Left lung (tissue), 10 donors: ENCODE measurements around the gene TCF12. TPM values are rescaled to one million over a fixed set of nuclear protein-coding genes. Genes with fewer than 3 reads are reported as not detected.

Experiments used
- ATAC-seq: fragments of 200-7000 bp; cut with Tn5 transposase; one replicate; pipeline ENCODE4 v1.9.1; 2020; ENCODE audit warnings: moderate library complexity
- DNase-seq, 4 donors: peaks; one replicate each; pipeline ENCODE4 v3.0.0-alpha.2; 2013 to 2020
- H3K27ac ChIP-seq, 2 donors: fragments of 200-600 bp; sonication (generic) in 1 of 2; one replicate each; pipeline versions ENCODE4 v1.5.0 to v1.8.0; 2020 to 2021
- H3K27me3 ChIP-seq, 2 donors: fragments of 200-600 bp; sonication (generic) in 1 of 2; one replicate each; pipeline versions ENCODE4 v1.5.0 to v1.8.0; 2020 to 2021
- H3K36me3 ChIP-seq, 2 donors: fragments of 200-600 bp; sonication (generic) in 1 of 2; one replicate each; pipeline versions ENCODE4 v1.5.0 to v1.8.0; 2020 to 2021
- H3K4me1 ChIP-seq, 2 donors: fragments of 200-600 bp; one replicate each; pipeline ENCODE4 v1.8.0; 2021
- H3K4me3 ChIP-seq, 2 donors: fragments of 200-600 bp; sonication (generic) in 1 of 2; one replicate each; pipeline versions ENCODE4 v1.5.0 to v1.8.0; 2020 to 2021; ENCODE audit warnings: mild to moderate bottlenecking in 1 of 2
- H3K9me3 ChIP-seq, 2 donors: fragments of 200-600 bp; sonication (generic) in 1 of 2; one replicate each; pipeline versions ENCODE4 v1.5.0 to v1.8.0; 2020 to 2021
- CTCF ChIP-seq, 2 donors: fragments of 200-600 bp; sonication (generic) in 1 of 2; IDR thresholded peaks; one replicate each; pipeline versions ENCODE4 v1.5.0 to v1.8.0; 2021; ENCODE audit warnings: antibody characterized with exemption in 2 of 2
- intact Hi-C, 2 donors: fragments of 100-400 bp; cut with DNase I; formaldehyde crosslinking; loops; one replicate each; pipeline versions ENCODE4 v1.11.2 to v1.14.2; 2022
- polyA plus RNA-seq, 6 donors: library from polyadenylated mRNA; unstranded; fragments of 120-200 nt; gene quantifications; one replicate each; pipeline ENCODE4 v1.2.1, GENCODE V29; 2013; ENCODE audit not compliant: insufficient read length in 6 of 6
- total RNA-seq, 2 donors: library from RNA; stranded (reverse); fragmentation: NEBNext Ultra II Directional; extraction: Animal tissue kit (Norgen Biotek cat#: 25700); gene quantifications; one replicate each; pipeline ENCODE4 v1.2.1, GENCODE V29; 2021
- donor health status: DM: no; HTN: yes; CAD: no.
- donor health status: DM: no; HTN: no; CAD: no.

TCF12 gene
- total and polyA plus RNA-seq, 8 donors, result 106 to 148 (median 130) TPM

DNA sequence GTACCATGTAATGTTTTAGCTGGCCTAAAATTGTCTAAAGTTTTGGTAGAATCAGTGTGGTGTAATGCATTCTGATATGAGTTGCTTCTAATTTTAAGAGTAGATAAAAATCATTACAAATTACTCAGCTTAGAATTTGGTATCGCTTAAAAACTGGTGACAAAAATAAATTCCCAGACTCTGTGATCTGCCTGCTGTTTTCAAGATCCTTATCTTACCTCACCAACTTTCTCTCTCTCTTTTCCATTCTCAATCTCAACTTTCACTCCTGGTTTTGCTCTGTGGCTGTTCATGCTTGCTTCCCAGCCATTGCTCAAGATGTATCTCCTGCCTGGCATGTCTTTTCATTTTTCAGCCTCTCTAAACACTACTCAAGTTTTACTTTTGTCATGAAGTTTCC is 45.7 kb downstream of the TCF12 start:
- no peaks in the 10 kb centered on the region for H3K36me3 ChIP-seq
- H3K4me3 ChIP-seq, result no peak overlapping the region
- ATAC-seq, result peak; percentile 44
- intact Hi-C loops, result no loop called here
- no peaks in the 10 kb centered on the region for H3K9me3 ChIP-seq
- peaks cover 10 to 28% of the 10 kb centered on the region in 2 donors for H3K4me1 ChIP-seq
- no peak for DNase-seq
- no peak for TF ChIP-seq CTCF (IDR thresholded peaks at IDR 0.05)
- no peak overlapping the region for H3K27ac ChIP-seq
- H3K27me3 ChIP-seq, result no peaks in the 10 kb centered on the region

DNA sequence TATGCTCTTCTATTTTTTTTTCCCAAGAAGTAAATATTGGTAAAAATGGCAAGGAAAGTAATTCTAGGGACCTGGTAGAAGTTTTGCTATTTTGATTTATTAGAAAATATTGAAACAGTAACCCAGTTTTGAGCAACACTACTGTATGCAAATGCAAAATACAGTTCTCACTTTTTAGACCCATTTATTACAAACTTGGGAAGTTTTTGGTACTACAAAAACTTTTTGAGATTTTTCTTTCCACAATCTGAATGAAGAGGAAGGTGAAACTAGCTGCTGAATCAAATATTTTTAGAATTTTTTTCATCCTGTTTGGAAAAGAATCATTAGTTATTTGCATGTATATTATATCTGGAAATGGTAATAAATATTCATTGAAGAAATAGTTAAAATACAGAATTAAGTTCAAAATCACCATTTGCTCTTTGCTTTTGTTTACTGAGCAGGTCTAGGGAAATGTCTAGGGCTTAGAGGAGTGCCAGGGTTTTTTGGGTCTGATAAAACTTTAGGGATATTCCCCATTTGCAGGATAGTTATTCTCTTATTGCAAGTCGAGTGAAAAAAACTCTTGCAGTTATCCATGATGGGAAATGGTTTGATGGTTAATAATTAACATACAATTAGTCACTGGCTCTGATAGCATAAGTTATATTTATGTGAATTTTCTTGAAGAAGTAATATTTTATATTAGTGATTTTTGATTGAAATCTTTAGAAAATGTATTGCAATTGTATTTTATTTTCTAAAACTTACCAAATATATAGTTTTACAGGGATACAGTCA is 47.0 kb downstream of the TCF12 start:
- no peaks in the 10 kb centered on the region for H3K36me3 ChIP-seq
- ATAC-seq, result no peak
- H3K4me1 ChIP-seq, result peaks cover 10 to 28% of the 10 kb centered on the region in 2 donors
- no peak for TF ChIP-seq CTCF (IDR thresholded peaks at IDR 0.05)
- intact Hi-C loops, result no loop called here
- H3K27ac ChIP-seq, result no peak overlapping the region
- H3K27me3 ChIP-seq, result no peaks in the 10 kb centered on the region
- no peak for DNase-seq
- H3K9me3 ChIP-seq, result no peaks in the 10 kb centered on the region
- H3K4me3 ChIP-seq, result no peak overlapping the region

GRCh38 chr15:56967336-56967735 is 48.9 kb downstream of the TCF12 start:
- H3K27me3 ChIP-seq, result no peaks in the 10 kb centered on the region
- H3K4me3 ChIP-seq, result no peak overlapping the region
- ATAC-seq (no peak), DNase-seq (no peak)
- intact Hi-C loops, result no loop called here
- H3K36me3 ChIP-seq, result no peaks in the 10 kb centered on the region
- H3K9me3 ChIP-seq, result no peaks in the 10 kb centered on the region
- H3K4me1 ChIP-seq, result peaks cover 10 to 28% of the 10 kb centered on the region in 2 donors
- H3K27ac ChIP-seq, result no peak overlapping the region
- no peak for TF ChIP-seq CTCF (IDR thresholded peaks at IDR 0.05)

DNA sequence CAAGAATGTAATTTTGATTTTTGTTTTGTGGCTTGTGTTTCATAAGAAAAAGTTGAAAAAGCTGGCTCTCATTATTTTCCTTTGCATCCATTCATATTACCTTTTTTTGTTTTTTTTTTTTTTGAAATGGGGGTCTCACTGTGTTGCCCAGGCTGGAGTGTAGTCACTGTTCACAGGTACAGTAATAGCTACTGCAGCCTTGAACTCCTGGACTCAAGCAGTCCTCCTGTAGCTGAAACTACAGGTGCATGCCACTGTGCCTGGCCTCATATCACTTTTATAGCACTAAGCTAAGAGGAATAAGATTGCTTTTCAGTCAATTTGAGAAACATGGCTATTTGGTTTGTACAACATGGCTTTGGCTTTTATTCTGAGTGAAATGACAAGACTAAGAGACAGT is 49.8 kb downstream of the TCF12 start:
- Histone ChIP-seq H3K9me3 (no peaks in the 10 kb centered on the region), H3K36me3 (no peaks in the 10 kb centered on the region), H3K4me1 (peaks cover 10 to 26% of the 10 kb centered on the region in 2 donors), H3K27me3 (no peaks in the 10 kb centered on the region), H3K27ac (no peak overlapping the region), H3K4me3 (no peak overlapping the region)
- intact Hi-C loops, result no loop called here
- no peak for TF ChIP-seq CTCF (IDR thresholded peaks at IDR 0.05)
- DNase-seq (no peak), ATAC-seq (no peak)

- Histone ChIP-seq H3K9me3 (no peaks in the 10 kb centered on the region), H3K27ac (no peak overlapping the region), H3K27me3 (no peaks in the 10 kb centered on the region), H3K4me1 (peaks cover 7 to 21% of the 10 kb centered on the region in 2 donors), H3K4me3 (no peak overlapping the region), H3K36me3 (no peaks in the 10 kb centered on the region)
- peak; percentile 31 for ATAC-seq
- TF ChIP-seq CTCF (IDR thresholded peaks at IDR 0.05), result no peak
- intact Hi-C loops, result no loop called here
- DNase-seq, result no peak
Observed at GRCh38 chr15:56968821-56969220, 50.4 kb downstream of the TCF12 start.
